GM21381 (cell line): Measurements from ENCODE around the gene LMO7.

Experiments used
- ATAC-seq: cut with Tn5 transposase; IDR thresholded peaks from one replicate; pipeline ENCODE4 v1.9.1; 2021; ENCODE audit warnings: mild to moderate bottlenecking, moderate library complexity; ENCODE audit not compliant: unreplicated experiment

The LMO7 gene

DNA sequence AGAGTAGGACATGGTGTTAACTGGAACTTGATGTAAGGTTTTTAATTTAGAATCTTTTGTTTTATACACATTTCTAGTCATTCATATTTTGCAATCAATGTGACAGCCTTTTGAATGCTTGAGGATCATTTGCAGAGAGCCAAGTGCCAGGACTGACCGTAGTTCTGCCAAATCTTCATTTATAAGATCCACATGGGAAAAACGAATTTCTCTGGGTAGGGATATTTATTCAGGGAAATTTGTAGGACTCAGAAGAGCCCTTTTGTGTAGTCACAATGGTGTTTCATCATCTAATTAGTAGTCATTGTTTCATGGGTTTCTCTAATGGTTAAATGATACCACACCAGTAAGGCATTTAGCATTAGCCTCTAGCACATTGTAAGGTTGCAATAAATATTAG lies 161.1 kb downstream of the LMO7 start:
- ATAC-seq: no peak

DNA sequence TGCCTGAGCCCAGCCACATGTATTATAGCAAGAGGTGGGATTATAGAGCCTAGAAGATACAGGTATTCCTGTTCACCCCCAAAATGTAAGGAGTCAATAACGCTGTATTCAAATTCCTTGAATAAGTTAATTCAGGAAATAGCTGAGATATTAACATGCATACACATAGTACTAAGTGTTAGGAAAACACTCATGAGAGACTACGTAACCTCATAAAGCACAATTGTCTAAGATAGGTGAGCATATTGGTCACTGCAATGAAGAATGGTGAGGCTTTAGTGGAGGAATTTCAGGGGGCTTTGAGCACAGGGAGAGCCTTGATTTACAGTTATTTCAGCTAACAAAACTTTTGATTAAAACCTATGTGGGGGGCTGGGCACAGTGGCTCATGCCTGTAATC lies 161.6 kb downstream of the LMO7 start:
- ATAC-seq: no peak

GRCh38 chr13:75798353-75799255 lies 162.5 kb downstream of the LMO7 start:
- ATAC-seq: no peak

DNA sequence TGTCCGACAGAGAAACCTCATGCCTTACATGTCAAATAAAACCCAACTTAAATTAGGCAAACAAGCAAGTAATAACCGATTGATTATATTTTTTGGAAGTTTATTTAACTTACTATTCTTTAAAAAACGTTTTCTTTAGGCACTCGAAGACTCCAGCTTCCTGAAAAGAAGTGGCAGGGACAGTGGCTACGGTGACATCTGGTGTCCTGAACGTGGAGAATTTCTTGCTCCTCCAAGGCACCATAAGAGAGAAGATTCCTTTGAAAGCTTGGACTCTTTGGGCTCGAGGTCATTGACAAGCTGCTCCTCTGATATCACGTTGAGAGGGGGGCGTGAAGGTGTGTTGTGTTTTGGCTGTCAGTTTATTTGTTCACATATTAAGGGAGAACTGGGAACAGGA lies 164.4 kb downstream of the LMO7 start:
- ATAC-seq: no peak

GRCh38 chr13:75801388-75801945 lies 165.3 kb downstream of the LMO7 start:
- no peak for ATAC-seq

GRCh38 chr13:75802161-75802560 lies 166.0 kb downstream of the LMO7 start:
- no peak for ATAC-seq

- peak; percentile 70 for ATAC-seq
These were observed 167.1 kb downstream of the LMO7 start for GRCh38 chr13:75803164-75803611.

DNA sequence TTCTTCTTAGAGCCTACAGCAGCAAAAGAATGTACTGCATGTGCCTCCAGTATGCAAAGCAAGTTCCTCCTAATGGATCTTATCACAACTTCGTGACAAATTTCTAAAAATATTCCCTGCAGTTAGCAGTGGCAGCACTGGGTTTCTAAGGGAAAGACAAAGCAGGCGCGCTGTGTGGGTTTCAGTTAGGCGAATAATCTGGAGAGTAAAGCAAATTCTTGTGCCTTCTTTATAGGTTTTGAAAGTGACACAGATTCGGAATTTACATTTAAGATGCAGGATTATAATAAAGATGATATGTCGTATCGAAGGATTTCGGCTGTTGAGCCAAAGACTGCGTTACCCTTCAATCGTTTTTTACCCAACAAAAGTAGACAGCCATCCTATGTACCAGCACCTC lies 167.9 kb downstream of the LMO7 start:
- no peak for ATAC-seq

- ATAC-seq: no peak
These were observed 168.5 kb downstream of the LMO7 start for GRCh38 chr13:75804605-75805004.

GRCh38 chr13:75806117-75806516 lies 170.0 kb downstream of the LMO7 start:
- no peak for ATAC-seq

- ATAC-seq: no peak
These were observed 175.2 kb downstream of the LMO7 start for GRCh38 chr13:75811361-75811760.

- no peak for ATAC-seq
These were observed 175.7 kb downstream of the LMO7 start for GRCh38 chr13:75811841-75812240.

DNA sequence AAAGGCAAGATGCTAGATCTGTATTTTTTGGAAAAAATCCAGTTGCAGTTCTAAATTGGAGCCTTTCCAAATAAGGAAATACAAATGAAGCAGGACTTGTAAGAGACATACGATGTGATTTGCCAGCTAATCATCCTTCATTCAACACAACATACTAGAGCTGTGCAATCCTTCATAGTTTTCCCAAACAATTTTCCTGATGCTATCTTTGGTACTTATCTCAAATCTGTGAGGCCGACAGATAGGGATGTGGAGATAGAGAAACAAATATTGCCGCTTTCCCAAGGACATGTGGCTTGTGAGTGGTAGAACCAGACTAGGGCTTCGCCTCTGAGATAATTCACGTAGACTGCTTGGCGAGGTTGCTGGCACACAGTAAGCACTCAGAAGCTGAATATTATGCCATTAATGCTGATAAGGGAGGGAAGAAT lies 176.6 kb downstream of the LMO7 start:
- ATAC-seq: no peak

DNA sequence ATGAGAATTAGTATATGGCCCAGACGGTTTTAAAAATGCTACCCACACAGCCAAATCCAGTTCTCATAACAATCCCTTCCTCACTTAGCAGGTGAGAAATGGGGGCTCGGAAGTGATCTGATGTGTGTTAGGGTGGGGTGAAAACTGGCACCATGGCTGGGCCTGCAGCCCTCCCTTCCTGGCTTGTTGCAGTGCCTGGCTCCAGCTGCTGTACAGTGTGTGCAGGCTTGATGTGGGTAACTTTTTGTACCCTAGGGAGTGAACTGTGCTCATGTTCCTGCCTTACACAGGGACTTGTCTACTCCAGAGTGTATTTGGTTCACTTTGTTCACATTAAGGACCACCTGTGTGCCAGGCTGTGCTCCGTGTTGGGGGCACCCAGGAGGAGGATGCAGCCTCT lies 177.2 kb downstream of the LMO7 start:
- ATAC-seq: no peak

DNA sequence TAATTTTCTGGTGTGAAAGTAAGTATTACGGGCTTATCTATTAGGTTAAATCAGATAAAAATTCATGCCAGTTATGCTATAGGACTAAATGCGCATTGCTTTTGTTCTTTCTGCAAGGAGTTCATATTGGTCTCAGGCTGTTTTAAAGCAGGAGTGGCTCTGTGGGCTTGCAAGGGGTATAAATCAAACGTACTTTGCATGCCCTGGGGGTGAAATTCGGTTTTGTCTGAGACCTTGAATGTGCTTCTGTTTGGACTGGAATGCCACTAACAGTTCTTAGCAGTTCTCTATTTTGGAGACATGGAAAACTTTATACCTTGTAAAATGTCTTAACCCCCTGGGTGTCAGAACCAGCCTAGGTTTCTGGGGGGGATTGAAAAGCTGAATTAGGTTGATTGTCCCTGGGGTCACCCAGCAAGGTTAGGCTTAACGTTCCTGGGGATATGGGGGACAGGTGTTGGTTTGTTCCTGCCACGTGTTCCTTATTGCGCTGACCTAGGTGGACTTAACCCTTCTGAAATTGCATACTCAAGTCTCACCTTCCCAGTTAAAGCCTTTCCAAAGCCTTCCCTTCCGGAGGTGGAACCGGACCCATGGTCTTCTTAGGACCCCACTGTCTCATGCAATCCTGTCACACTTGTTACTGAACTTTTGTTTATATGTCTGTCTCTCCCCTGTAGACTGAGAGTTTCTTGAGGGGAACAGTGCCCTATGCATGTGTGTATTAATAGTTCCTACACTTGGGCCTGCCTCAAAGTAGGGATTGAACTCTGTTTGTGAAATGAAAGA lies 182.2 kb downstream of the LMO7 start:
- ATAC-seq: no peak

- no peak for ATAC-seq
These were observed 182.8 kb downstream of the LMO7 start for GRCh38 chr13:75818968-75819225.

DNA sequence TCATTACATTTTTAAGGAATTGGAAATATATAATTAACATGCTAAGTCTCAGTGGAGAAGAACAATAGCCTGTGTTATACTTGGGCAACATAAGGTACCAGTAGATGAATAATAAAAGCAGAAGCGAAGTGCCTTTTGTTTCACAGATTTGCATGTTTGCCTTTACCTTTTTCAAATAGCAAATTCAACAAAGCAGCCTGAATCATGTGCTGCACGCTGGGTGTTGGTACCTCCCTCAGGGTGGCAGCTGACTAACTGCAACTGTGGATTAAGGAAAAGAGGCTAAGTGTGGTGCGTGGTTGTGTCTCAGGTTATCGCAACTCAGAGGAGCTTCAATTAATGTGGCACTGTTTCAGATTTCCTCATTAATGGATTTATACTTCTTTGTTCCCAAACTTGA lies 189.0 kb downstream of the LMO7 start:
- no peak for ATAC-seq

DNA sequence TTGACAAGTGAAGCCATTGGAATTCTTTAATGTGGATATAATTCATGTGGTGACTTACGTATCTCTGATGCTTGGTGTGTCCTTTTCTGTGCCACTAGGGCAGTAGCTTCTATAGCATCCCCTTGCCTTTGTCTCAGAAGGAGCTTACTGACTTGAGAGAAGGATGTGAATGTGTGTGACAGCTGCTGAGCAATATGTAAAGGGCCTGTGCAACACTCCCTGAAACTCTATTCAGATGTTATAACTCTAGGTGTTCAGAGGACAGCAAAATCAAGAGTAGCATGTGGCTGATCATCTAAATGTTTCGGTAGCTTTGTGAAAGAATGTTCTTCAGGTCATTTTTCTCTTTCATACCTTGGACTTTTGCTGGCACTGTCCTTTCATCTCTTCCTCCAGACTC lies 189.5 kb downstream of the LMO7 start:
- ATAC-seq: no peak

DNA sequence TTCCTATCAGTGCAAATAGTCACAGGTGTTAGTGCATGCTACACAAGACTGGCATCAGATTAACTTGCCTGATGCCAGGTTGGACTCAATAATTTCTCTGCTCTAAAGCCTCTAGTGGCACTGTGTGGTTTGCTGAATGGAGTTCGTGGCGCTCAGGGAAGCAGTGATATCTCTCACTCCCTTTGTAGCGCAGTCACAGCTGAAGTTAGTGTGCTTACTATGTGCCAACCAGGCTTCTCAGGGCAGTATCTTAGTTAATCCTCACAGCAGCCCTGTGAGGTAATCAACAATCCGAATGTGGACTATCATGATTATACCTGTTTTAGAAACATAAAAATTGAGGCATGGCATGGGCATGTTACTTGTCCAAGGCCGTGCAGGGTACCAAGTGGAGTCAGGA lies 190.3 kb downstream of the LMO7 start:
- ATAC-seq: no peak

GRCh38 chr13:75829830-75830229 lies 193.7 kb downstream of the LMO7 start:
- ATAC-seq: no peak

DNA sequence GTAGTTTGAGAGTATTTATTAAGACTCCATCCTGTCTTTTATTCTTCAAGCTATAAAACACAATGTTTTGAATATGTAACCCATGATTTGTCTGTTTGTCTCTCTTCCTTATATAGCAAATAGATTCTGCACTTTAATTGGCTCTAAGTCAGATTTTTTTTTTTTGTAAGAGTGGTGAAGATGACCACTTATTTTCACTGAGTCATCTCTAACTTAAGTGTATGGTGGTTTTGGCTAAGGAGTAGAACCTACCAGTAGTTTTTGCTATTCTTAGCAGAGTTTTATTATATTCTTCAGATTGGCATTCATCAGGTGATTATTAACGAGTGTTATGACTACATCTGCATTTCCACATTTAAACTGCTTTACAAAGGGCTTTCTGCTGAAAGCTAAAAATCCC lies 194.7 kb downstream of the LMO7 start:
- no peak for ATAC-seq

- no peak for ATAC-seq
These were observed 195.3 kb downstream of the LMO7 start for GRCh38 chr13:75831389-75831788.
